Fibroblast of skin of left biceps (primary cell): ENCODE results near the gene P4HB.

Experiments used
- DNase-seq, 2 experiments: peaks; one replicate each; pipeline ENCODE4 v3.0.0-alpha.2; 2013; ENCODE audit warnings: low read depth in 2 of 2

The P4HB gene

DNA sequence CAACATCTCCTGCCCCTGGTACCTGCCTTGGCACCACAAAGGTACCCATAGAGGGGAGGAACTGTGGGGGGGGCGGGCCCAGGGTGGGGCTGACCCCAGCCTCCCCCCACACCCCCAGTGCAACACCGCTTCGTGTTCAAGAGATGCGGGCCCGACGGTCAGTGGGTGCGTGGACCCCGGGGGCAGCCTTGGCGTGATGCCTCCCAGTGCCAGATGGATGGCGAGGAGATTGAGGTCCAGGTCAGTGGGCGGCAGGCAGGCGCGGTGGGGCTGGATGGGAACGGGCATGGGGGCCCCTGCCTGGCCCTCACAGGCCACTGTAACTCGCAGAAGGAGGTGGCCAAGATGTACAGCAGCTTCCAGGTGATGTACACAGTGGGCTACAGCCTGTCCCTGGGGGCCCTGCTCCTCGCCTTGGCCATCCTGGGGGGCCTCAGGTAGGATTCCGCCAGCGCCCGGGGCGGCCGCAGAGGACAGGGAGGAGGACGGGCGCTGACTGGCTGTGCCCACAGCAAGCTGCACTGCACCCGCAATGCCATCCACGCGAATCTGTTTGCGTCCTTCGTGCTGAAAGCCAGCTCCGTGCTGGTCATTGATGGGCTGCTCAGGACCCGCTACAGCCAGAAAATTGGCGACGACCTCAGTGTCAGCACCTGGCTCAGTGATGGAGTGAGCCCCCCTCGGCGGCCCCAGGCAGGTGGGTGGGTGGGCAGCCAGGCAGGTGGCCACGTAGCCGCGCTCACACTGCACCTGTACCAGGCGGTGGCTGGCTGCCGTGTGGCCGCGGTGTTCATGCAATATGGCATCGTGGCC, 49.2 kb downstream of the P4HB start:
- no peak for DNase-seq

DNA sequence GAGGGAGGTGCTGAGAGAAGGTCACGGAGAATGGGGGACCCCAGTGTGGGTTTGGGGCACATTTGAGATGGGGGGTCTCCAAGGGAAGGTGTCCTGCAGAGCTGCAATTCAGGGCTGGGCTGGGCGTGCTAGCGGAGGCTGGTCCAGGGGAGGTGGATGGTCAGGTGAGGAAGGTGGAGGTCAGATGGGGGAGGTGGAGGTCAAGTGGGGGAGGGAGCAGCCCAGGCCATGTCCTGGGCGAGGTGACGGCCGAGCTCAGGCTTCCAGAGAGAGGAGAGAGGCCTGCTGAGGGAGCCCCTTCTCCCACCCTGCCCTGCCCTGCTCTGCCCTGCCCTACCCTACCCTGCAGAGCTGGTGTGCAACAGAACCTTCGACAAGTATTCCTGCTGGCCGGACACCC, 49.9 kb downstream of the P4HB start:
- no peak for DNase-seq

DNA sequence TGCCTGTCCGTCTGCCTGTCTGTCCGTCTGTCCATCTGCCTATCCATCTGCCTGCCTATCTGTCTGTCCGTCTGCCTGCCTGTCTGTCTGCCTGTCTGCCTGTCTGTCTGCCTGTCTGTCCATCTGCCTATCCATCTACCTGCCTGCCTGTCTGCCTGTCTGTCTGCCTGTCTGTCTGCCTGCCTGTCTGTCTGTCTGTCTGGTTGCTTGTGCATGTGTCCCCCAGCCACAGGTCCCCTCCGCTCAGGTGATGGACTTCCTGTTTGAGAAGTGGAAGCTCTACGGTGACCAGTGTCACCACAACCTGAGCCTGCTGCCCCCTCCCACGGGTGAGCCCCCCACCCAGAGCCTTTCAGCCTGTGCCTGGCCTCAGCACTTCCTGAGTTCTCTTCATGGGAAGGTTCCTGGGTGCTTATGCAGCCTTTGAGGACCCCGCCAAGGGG, 50.8 kb downstream of the P4HB start:
- no peak for DNase-seq

DNA sequence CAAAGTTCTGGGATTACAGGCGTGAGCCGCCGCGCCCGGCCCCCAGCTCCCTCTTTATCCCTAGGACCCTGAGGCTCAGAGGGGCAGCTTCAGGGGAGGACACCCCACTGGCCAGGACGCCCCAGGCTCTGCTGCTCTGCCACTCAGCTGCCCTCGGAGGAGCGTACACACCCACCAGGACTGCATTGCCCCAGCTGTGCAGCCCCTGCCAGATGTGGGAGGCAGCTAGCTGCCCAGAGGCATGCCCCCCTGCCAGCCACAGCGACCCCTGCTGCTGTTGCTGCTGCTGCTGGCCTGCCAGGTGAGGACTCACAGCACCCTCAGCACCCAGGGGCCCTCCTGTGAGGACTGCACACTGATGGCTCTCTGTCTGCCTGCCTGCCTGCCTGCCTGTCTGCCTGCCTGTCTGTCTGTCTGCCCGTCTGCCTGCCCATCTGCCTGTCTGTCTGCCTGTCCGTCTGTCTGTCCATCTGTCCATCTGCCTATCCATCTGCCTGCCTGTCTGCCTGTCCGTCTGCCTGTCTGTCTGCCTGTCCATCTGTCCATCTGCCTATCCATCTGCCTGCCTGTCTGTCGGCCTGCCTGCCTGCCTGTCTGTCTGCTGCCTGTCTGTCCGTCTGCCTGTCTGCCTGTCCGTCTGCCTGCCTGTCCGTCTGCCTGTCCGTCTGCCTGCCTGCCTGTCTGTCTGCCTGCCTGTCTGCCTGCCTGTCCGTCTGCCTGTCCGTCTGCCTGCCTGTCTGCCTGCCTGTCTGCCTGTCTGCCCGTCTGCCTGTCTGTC, 51.4 kb downstream of the P4HB start:
- DNase-seq = no peak

DNA sequence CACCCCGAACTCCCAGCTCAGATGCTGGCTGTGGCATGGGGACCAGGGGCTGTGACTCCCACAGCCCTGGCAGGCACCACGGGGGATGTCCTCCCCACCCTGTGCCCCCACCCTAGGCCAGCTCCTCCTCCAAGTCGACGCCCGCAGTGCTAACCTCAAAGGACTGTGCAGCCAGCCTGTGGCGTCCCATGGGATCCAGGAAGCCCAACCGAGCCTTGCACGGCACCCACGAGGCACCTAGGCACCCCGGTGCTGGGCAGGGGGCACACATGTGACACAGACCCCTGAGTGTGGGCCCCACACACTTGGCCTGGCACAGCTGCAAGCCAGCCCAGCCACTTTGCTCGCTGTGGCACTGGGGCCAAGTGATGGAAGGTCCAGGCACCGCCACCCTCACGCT, 52.5 kb downstream of the P4HB start:
- no peak for DNase-seq

DNA sequence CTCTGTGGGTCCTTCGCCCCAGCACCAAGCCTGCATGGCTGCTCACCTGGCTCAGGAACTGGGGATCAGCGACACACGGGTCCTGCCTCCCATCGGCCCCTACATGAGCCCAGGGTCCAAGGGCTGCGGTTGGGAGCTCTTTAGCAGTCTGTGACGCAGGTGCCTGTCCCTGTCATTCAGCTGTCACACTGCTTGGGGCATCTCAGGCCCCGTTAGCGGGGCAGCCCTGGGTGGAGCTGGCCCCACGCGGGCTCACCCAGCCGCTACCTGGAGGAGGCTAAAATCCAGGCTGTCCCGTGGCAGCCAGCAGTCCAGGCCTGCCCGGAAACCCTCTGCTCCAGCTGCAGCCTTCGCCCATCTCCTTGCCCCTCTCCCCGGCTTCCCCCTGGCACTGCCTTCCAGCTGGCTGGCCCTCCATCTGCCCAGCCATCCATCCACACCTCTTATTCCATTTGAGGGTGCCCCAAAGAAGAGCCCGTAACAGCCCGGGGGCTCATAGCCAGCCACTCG, 53.1 kb downstream of the P4HB start:
- DNase-seq = no peak

DNA sequence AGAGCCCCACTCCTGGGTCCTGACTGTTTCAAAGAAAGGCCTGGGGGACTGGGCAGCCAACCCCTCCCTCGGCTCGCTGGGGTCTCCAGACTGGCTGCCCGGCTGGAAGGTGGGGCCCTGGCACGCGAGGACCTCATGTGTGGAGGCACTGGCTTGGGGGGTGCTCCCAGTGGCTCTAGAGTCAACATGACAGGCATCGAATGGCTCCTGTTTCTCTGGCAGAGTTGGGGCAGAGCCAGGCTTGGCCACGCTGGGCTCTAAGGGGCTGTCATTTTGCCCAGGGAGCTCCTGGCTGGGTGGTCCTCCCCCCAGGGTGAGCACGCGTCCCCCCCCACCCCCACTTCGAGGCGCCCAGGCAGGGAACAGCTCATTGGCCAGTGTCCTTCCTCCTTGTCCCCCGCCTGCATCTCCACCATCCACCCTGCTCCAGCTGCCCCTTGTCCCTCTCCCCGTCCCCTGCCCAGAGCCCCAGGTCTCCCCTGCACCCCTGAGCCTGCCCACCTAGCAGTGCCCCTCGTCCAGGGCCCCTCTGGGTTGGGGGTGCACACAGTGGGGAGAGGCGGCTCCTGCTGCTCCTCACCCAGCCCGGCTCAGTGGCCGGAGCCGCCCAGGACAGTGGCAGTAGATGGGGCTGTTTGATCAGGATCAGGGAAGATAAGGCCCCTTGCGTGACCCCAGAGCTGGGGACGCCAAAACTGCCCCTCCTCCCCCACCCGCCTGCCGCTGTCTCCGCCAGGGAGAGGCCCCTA, 53.7 kb downstream of the P4HB start:
- DNase-seq = no peak

DNA sequence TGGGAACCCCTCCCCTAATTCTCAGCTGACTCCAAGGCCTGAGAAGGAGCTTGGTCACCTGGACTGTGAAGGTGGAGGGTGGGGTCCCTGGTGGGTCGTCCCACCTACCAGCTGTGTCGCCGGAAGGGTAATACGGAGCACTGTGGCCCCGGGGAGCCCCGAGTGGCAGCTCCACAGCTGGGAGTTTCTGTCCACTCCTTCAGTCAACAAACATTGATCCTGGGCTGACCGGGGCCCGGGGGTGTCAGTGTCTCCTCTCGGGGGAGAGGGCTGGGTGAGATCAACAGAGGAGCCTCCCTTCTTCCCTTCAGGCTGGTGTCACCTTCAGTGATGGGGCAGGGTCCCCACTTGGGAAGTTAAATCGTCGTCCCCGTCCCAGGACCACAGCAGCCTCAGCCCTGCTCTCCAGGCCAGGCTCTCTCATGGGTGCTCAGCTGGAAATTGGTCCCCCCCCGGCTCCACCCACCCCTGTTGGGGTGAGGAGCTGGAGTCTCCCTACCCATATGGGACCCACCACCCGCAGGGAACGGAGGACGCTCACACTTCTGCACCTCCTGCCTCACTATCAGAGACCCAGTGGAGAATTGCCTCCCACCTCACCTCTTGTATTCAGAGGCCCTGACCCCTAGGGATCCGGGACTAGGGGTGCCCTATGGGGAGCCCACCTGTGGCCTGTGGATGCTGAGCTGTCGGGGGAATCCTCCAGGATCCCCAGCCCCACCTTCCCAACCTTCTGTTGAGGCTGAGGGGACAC, 54.5 kb downstream of the P4HB start:
- DNase-seq = no peak

DNA sequence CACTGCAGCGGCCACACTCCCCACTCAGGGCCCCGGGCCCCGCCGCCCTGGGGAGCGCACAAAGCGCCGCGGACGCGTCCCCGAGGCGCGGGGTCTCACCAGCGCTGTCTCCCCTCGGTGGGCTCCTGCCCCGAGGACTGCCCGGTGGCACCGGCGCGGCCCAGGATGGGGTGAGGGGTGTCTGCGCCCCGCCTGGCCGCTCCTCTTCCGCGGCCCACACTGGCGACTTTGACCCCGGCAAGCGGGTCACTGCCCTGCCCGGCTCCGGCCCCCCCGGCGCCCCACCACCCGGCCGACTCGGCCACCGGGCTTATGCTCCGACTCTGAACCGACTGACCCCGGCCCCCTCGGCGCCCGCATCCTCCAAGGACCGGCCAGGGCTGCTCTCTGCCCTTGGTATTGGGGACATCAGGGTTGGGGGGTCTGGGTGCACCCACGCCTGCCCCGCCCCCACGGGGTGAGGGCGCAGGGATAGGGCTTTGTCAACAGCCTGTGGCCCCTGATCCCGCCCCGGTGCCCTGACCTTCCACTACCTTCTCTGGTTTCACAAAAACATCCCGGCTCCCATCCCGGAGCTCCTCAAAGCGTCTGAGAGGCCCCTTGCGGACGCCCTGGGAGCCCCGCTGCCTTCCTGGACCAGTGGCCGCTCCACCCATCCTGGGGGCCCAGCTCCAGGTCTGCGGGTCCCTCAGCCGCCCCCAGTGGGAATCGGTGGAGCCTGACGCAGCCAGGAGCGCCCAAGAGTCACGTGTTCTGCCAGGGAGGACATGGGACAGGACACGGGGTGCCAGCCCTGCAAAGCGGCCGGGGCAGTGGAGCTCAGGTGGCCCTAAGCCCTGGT, 55.6 kb downstream of the P4HB start:
- DNase-seq = no peak

DNA sequence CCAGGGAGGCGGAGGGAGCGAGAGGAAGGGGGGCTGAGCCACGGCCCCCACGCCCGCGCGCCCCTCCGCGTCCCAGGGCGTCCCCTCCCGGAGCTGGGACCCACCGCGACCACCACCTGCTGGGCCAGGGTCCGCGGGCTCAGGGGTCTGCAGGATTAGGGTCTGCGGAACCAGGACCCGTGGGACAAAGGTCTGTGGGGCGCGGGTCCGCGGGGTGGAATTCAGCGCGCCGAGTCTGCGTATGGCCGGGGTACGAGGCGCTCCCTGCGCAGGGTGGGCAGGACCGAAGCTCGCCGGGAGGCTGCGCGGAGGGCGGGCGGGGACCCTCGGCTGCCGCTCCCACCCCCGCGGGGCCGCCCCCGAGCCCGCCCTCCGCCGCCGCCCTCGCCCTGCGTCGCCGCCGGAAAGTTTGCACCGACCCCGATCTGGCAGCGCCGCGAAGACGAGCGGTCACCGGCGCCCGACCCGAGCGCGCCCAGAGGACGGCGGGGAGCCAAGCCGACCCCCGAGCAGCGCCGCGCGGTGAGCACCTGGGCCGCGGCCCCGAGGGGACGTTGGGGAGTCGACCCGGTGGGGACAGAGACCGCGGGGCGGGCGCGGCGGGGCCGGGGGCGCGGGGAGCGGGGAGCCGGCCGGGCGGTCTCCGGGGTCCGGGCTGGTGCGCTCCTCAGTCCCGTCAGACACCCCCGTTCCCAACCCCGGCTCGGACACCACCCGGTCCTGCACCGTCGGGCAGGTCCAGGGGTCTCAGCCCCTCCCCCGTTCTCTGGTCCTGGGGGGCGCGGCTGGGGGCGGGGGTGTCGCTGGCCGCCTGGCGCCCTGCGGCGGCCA, 56.4 kb downstream of the P4HB start, which contains the start of gene GCGR:
Gene GCGR (plus strand): TSS at position 423 of the 831 bp plus-strand sequence. CDS start 4,869 bp downstream, outside the sequence.
- no peak for DNase-seq

DNA sequence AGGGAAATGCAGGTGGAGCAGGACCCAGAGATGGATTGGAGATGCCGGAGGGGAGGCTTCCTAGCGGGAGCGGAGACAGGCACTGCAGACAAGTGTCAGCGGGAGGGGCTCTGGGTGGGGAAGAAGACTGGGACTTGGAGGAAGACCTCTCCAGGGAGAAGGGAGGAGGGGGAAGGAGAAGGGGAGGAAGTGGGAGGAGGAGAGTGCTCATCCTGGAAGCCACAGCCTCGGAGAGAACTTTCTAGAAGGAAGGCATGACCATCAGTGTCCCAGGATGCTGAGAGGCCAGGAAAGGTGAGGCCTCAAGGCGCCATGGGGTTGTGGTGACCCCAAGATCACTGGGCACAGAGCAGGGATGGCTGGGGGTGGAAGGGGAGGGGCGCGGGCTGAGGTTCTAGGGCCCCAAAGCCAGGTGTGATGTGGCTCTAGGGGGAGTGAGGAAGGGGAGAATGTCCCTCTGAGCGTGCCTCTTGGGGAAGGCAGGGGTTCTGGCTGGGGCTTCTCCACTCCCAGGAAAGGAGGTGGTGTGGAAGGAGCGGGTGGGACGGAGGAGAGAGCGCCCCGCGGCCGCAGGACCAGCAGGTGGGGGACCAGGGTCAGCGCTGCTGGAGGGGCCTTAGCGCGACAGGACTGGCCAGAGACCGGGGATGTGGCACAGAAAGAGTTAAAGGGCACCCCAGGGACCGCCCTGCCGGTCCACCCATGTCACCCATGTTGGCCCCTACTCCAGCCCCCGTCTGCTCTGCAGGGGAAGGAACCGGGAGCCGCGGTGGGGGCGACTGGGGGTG, 57.3 kb downstream of the P4HB start:
- DNase-seq = no peak

DNA sequence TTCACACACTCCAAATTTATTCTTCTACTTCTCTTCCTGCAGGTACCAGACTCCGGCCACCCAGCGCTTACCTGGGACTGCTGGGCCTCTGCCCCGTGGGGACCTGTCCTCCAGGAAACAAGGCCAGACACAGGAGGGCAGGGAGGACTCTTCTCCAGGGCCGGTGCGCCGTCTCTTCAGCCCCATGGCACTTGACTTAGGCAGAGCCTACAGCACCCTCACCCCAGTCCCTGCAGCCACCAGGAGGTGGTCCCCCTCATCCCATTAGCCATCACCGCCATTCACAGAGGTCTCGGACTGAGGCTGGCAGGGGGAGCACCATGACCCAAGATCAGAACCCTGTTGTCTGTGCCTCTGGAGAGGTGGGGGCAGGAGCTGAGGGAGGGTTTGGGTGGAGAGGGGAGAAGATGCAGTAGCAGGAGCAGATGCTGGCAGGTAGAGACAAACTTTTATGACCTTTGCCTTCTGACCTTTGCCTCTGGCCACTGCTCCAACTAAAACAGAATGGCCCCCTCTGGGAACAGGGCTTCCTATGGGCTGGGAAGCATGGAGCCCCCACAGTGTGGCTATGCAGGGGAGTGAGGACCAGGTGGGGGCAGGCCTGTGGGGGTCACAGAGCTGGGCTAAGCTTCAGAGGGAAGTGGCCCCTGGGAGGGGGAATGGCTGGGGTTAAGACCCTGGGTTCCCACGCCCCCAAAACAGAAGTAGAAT, 58.1 kb downstream of the P4HB start:
- no peak for DNase-seq

DNA sequence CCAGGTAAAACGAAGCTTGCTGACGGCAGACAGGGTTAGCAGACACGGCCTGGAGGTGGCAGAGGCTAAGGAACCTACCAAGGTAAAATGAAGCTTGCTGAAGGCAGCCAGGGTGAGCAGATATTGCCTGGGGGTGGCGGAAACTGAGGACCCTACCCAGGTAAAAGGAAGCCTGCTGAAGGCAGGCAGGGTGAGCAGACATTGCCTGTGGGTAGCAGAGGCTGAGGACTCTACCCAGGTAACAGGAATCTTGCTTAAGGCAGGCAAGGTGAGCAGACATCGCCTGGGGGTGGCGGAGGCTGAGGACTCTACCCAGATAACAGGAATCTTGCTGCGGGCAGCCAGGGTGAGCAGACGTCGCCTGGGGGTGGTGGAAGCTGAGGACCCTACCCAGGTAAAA, 59.0 kb downstream of the P4HB start:
- no peak for DNase-seq

DNA sequence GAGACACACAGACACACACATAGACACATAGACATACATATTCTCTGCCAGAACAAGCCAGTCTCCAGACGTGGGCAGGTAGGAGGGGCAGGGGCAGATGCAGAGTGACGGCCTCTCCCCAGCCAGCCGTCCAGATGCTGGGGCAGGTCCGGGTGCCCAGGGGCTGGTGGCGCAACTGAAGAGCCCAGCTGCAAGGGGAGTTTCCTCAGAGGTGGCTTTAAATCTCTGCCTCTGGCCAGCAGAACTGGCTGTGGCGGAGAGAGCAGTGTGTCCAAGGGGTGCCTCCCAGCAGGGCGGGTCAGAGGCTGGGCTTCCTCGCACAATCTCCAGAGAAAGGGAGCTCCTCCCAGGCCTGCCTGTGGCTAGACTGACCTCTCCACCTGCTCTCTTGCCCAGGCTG, 65.8 kb downstream of the P4HB start:
- DNase-seq = no peak

DNA sequence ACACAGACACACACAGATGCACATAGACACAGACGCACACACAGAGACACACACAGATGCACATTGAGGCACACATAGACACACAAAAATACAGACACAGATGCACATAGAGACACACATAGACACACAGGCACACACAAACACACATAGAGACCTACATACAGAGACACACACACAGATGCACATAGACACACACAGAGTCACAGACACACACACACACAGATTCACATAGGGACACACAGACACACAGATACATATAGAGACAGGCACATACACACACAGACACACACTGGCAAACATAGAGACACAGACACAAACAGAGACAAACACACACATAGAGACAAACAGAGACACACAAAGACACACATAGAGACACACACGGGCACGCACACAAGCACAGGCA, 66.3 kb downstream of the P4HB start:
- DNase-seq = no peak
